ENCODE data around the gene SLC25A20. TPM values are rescaled to one million over a fixed set of nuclear protein-coding genes. Genes with fewer than 3 reads are reported as not detected.

SLC25A20 gene
- total and polyA plus RNA-seq, 9 donors: 5.6 to 37.6 (median 11.1) TPM

GRCh38 chr3:48847504-48848423 lies 50.9 kb downstream of the SLC25A20 start, which contains the start of gene PRKAR2A:
Gene PRKAR2A (minus strand): TSS chr3:48847874. CDS start chr3:48847596, 278 bp downstream.
- no peaks in the 10 kb centered on the region for H3K27me3 ChIP-seq
- H3K9me3 ChIP-seq: no peaks in the 10 kb centered on the region
- DNase-seq: peak; percentile 87 to 93 (median 90)
- intact Hi-C loops (cut with DNase I): loop anchor here in 1 of 4 donors (5.0 kb wide), 1 partner anchor 105 kb away; no protein-coding TSS in a partner anchor
- 2 to 4% (median 2%) methylated on average over 50 to 81 of the region's 81 CpGs for WGBS, 3 donors
- TF ChIP-seq POLR2A (IDR thresholded peaks at IDR 0.05) (peak; percentile 89), EP300 (IDR thresholded peaks at IDR 0.05) (no peak), CTCF (IDR thresholded peaks at IDR 0.05) (peak in 1 of 3 donors; percentile 25)
- H3K4me3 ChIP-seq: peak within 1 kb of the TSS; percentile 92
- H3K27ac ChIP-seq: peak within 1 kb of the TSS; percentile 81 to 84
- H3K36me3 ChIP-seq: no peaks in the 10 kb centered on the region
- H3K4me1 ChIP-seq (ENCODE audit: insufficient read depth): peaks cover 7% of the 10 kb centered on the region

DNA sequence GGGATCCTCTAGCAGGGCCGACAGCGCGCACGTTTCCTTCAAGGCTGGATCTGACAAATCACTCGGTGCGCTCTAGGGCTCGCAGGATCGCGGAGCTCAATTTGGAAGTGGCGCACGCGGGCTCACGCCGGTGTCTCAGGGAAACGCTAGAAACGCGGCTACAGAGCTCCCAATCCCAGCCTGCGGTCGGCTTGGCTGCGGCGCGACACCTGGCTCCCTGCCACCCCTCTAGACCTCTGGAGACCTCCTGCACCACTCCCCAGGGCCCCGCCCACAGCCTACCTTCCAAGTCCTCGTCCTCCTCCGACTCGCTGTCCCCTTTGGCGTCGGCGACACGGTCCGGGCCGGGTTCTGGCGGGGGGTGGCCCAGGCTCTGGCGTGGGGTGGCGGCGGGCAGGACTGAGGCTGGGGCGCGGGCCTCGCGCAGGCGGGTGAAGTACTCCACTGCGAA lies 51.6 kb downstream of the SLC25A20 start:
- intact Hi-C loops (cut with DNase I): loop anchor here in 1 of 4 donors (5.0 kb wide), 1 partner anchor 105 kb away; no protein-coding TSS in a partner anchor
- H3K4me3 ChIP-seq: peak overlapping the region; percentile 92
- peak overlapping the region; percentile 81 to 84 for H3K27ac ChIP-seq
- DNase-seq: peak; percentile 66 to 85 (median 79)
- no peaks in the 10 kb centered on the region for H3K36me3 ChIP-seq
- H3K4me1 ChIP-seq (ENCODE audit: insufficient read depth): peaks cover 7% of the 10 kb centered on the region
- no peak for TF ChIP-seq POLR2A (IDR thresholded peaks at IDR 0.05)
- no peak for TF ChIP-seq CTCF (IDR thresholded peaks at IDR 0.05)
- no peak for TF ChIP-seq EP300 (IDR thresholded peaks at IDR 0.05)
- no peaks in the 10 kb centered on the region for H3K9me3 ChIP-seq
- no peaks in the 10 kb centered on the region for H3K27me3 ChIP-seq
- WGBS, 3 donors: 0 to 1% (median 0%) methylated on average over 28 to 42 of the region's 42 CpGs

- Histone ChIP-seq H3K27me3 (no peaks in the 10 kb centered on the region), H3K27ac (no peak overlapping the region), H3K9me3 (no peaks in the 10 kb centered on the region), H3K36me3 (no peaks in the 10 kb centered on the region), H3K4me3 (no peak overlapping the region), H3K4me1 (ENCODE audit: insufficient read depth) (peaks cover 7% of the 10 kb centered on the region)
- 13 to 23% (median 23%) methylated on average over 2 of the region's 2 CpGs for WGBS, 3 donors
- intact Hi-C loops (cut with DNase I): loop anchor here in 1 of 4 donors (5.0 kb wide), 1 partner anchor 103 kb away; no protein-coding TSS in a partner anchor
- no peak for TF ChIP-seq EP300 (IDR thresholded peaks at IDR 0.05)
- peak in 1 of 5 donors; percentile 5 for DNase-seq
Observed at GRCh38 chr3:48845170-48845569, 53.5 kb downstream of the SLC25A20 start.

DNA sequence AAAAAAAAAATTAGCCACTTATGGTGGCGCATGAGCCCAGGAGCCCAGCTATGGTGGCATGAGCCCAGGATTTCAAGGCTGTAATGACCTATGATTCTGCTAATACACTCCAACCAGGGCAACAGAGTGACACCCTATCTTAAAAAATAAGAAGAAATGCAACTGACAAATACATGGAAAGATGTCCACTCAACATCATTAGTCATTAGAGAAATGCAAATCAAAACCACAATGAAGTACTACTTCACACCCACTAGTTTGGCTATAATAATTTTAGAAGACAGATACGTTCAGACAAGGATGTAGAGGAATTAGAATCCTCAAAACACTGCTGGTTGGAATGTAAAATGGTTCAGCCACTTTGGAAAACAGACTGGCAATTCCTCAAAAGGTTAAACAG lies 61.5 kb downstream of the SLC25A20 start:
- Histone ChIP-seq H3K4me1 (ENCODE audit: insufficient read depth) (peaks cover 4% of the 10 kb centered on the region), H3K9me3 (no peaks in the 10 kb centered on the region), H3K36me3 (no peaks in the 10 kb centered on the region), H3K27me3 (no peaks in the 10 kb centered on the region), H3K27ac (no peak overlapping the region), H3K4me3 (no peak overlapping the region)
- DNase-seq: no peak
- TF ChIP-seq POLR2A (IDR thresholded peaks at IDR 0.05) (no peak), CTCF (IDR thresholded peaks at IDR 0.05) (no peak), EP300 (IDR thresholded peaks at IDR 0.05) (no peak)
- intact Hi-C loops (cut with DNase I): no loop called here
- WGBS, 3 donors: 66 to 81% (median 69%) methylated on average over 2 of the region's 2 CpGs
